Mucosa of descending colon (tissue), 3 donors: ENCODE measurements around the gene NUDT22. TPM values are rescaled to one million over a fixed set of nuclear protein-coding genes. Genes with fewer than 3 reads are reported as not detected.

Source experiments
- ATAC-seq: fragments of 200-7000 bp; cut with Tn5 transposase; one replicate; pipeline ENCODE4 v1.9.1; 2020; ENCODE audit warnings: mild to moderate bottlenecking, moderate library complexity
- DNase-seq, 3 donors: peaks; one replicate each; pipeline ENCODE4 v3.0.0-alpha.2; 2020
- H3K36me3 ChIP-seq: fragments of 200-600 bp; one replicate; pipeline ENCODE4 v1.8.0; 2021; ENCODE audit warnings: low read depth, mild to moderate bottlenecking
- H3K4me1 ChIP-seq: fragments of 200-600 bp; one replicate; pipeline ENCODE4 v1.8.0; 2021; ENCODE audit warnings: low read depth, mild to moderate bottlenecking
- H3K4me3 ChIP-seq: fragments of 200-600 bp; one replicate; pipeline ENCODE4 v1.8.0; 2021; ENCODE audit warnings: mild to moderate bottlenecking
- H3K9me3 ChIP-seq: fragments of 200-600 bp; one replicate; pipeline ENCODE4 v1.8.0; 2021; ENCODE audit warnings: mild to moderate bottlenecking
- CTCF ChIP-seq: fragments of 200-600 bp; IDR thresholded peaks from one replicate; pipeline ENCODE4 v1.8.0; 2022; ENCODE audit warnings: antibody characterized with exemption, mild to moderate bottlenecking
- intact Hi-C, 2 donors: fragments of 100-400 bp; cut with DNase I in 1 of 2; cut with micrococcal nuclease in 1 of 2; formaldehyde crosslinking; loops; one replicate each; pipeline versions ENCODE4 v1.11.0 to v1.11.1; 2022; cut with DNase I, micrococcal nuclease
- total RNA-seq, 3 donors: library from RNA; stranded (reverse); fragmentation: NEBNext Ultra II Directional in 2 of 3; extraction: Animal tissue kit (Norgen Biotek cat#: 25700) in 2 of 3; gene quantifications; one replicate each; pipeline versions ENCODE4 v1.2.1 to v1.2.4, GENCODE V29; 2021 to 2023
- donor health status: DM: no; HTN: no; CAD: no; lungs with moderate emphysema.
- donor health status: DM: no; HTN: no; CAD: no.
- donor health status: DM: no; HTN: yes; CAD: no.

Gene NUDT22
- total RNA-seq, 3 donors from 2014 or later = 81.6 to 137 (median 119) TPM

GRCh38 chr11:64219354-64219684 lies 6.8 kb upstream of the NUDT22 start:
- no peak overlapping the region for H3K4me3 ChIP-seq
- DNase-seq = peak in 1 of 3 donors; percentile 29
- intact Hi-C loops = no loop called here
- no peaks in the 10 kb centered on the region for H3K9me3 ChIP-seq
- ATAC-seq = no peak
- no peak for TF ChIP-seq CTCF
- H3K36me3 ChIP-seq = no peaks in the 10 kb centered on the region
- H3K4me1 ChIP-seq = no peaks in the 10 kb centered on the region

GRCh38 chr11:64219755-64220154 lies 6.3 kb upstream of the NUDT22 start:
- H3K9me3 ChIP-seq = no peaks in the 10 kb centered on the region
- H3K4me3 ChIP-seq = no peak overlapping the region
- intact Hi-C loops = no loop called here
- H3K4me1 ChIP-seq = no peaks in the 10 kb centered on the region
- no peak for DNase-seq
- ATAC-seq = no peak
- no peaks in the 10 kb centered on the region for H3K36me3 ChIP-seq
- TF ChIP-seq CTCF = no peak

GRCh38 chr11:64220271-64220670 lies 5.8 kb upstream of the NUDT22 start:
- Histone ChIP-seq H3K4me3 (no peak overlapping the region), H3K4me1 (peaks cover 5% of the 10 kb centered on the region), H3K36me3 (no peaks in the 10 kb centered on the region), H3K9me3 (no peaks in the 10 kb centered on the region)
- no peak for TF ChIP-seq CTCF
- DNase-seq = peak in 1 of 3 donors; percentile 26
- ATAC-seq = no peak
- intact Hi-C loops = no loop called here

- Histone ChIP-seq H3K9me3 (no peaks in the 10 kb centered on the region), H3K36me3 (no peaks in the 10 kb centered on the region), H3K4me3 (no peak overlapping the region), H3K4me1 (peaks cover 7% of the 10 kb centered on the region)
- ATAC-seq (no peak), DNase-seq (peak in 1 of 3 donors; percentile 35)
- no peak for TF ChIP-seq CTCF
- intact Hi-C loops = no loop called here
These were observed 5.3 kb upstream of the NUDT22 start for GRCh38 chr11:64220798-64221197.

- Histone ChIP-seq H3K4me1 (peaks cover 19% of the 10 kb centered on the region), H3K9me3 (no peaks in the 10 kb centered on the region), H3K4me3 (no peak overlapping the region), H3K36me3 (no peaks in the 10 kb centered on the region)
- TF ChIP-seq CTCF = no peak
- DNase-seq (no peak), ATAC-seq (no peak)
- intact Hi-C loops = no loop called here
These were observed 3.4 kb upstream of the NUDT22 start for GRCh38 chr11:64222651-64223000.

GRCh38 chr11:64223001-64223651 lies 2.9 kb upstream of the NUDT22 start:
- H3K4me1 ChIP-seq = peaks cover 24% of the 10 kb centered on the region
- H3K4me3 ChIP-seq = no peak overlapping the region
- TF ChIP-seq CTCF = no peak
- H3K36me3 ChIP-seq = no peaks in the 10 kb centered on the region
- ATAC-seq (no peak), DNase-seq (peak in 1 of 3 donors; percentile 67)
- intact Hi-C loops = no loop called here
- no peaks in the 10 kb centered on the region for H3K9me3 ChIP-seq
